Measurements from ENCODE around the gene SORCS2.

The SORCS2 gene

DNA sequence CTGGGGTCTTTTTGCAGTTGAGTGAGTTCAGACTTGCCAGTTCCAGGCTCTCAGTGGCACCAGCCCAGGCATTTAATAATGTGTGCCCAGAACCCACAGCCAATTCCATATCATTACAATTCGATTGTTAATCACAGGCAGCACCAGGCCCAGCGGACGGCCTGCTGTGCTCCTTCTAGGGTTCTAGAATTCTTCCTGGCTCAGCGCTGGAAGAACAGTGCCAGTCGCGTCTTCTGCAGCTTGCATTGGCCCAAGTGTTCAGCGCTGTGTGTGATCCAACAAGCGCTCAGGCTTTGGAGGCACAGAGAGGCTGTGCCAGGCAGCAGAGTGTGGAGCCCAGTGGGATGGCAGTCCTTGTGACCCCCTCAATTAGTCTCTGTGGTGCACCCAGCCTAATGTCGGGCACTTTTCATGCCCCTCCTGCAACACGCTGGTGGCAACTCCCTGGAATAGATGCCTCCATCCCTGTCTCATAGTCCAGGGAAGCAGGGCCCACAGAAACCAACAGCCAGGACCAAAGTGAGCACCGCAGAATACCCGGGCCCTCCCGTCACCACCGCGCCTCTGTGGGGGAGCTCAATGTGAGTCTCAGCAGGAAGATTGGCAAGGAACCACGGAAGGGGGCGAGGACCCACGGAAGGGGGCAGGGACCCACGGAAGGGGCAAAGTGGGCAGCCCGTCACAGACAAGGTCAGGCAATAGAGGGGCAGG, 554.2 kb downstream of the SORCS2 start:
- no peak overlapping the region for H3K4me3 ChIP-seq (ENCODE audit: low read length)
- no peak overlapping the region for H3K9ac ChIP-seq (ENCODE audit: low read depth, low read length)
- no peaks in the 10 kb centered on the region for H3K27me3 ChIP-seq (ENCODE audit: insufficient read depth, low read length)
- H3K27ac ChIP-seq (ENCODE audit: low read length), result no peak overlapping the region
- no peaks in the 10 kb centered on the region for H3K36me3 ChIP-seq (ENCODE audit: insufficient read depth, low read depth, low read length)
- no peaks in the 10 kb centered on the region for H3K4me1 ChIP-seq (ENCODE audit: insufficient read depth, low read length)
- no peaks in the 10 kb centered on the region for H3K9me3 ChIP-seq (ENCODE audit: insufficient read depth, low read depth, low read length)

DNA sequence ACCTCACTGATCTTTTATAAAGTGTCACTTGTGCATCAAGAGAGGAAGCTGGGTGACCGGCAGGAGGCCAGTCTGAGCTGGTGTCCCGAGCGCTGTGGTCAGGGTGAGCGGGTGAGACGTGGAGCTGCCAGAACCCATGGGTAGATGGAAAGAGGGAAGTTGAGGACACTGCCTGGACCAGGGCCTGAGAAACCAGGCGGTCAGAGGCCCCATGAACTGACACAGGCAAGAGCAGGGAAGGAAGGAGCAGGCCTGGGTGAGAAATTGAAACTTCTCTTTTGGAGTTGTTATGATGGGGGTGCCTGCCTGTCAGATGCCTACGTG, 554.7 kb downstream of the SORCS2 start:
- H3K36me3 ChIP-seq (ENCODE audit: insufficient read depth, low read depth, low read length), result no peaks in the 10 kb centered on the region
- H3K27me3 ChIP-seq (ENCODE audit: insufficient read depth, low read length), result no peaks in the 10 kb centered on the region
- H3K9me3 ChIP-seq (ENCODE audit: insufficient read depth, low read depth, low read length), result no peaks in the 10 kb centered on the region
- no peaks in the 10 kb centered on the region for H3K4me1 ChIP-seq (ENCODE audit: insufficient read depth, low read length)
- no peak overlapping the region for H3K27ac ChIP-seq (ENCODE audit: low read length)
- H3K9ac ChIP-seq (ENCODE audit: low read depth, low read length), result no peak overlapping the region
- no peak overlapping the region for H3K4me3 ChIP-seq (ENCODE audit: low read length)

DNA sequence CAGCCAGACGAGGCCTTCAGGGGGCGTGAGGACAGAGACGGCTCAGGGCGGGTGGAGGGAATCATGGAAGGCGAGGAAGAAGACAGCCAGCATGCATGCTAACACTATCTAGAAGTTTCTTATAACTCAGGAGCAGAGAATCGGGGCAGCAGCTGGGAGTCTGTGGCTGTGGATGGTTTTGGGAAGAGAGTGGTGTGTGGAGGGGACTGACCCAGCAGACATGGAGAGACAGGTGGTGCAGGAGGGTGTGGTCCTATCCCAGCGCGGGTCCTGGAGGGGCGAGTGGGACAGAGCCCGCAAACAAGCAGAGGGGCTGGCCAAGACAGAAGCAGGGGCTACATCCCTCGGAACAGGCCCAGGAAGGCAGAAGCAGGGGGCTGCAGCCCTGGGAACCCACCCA, 555.2 kb downstream of the SORCS2 start:
- H3K27me3 ChIP-seq (ENCODE audit: insufficient read depth, low read length), result no peaks in the 10 kb centered on the region
- H3K4me1 ChIP-seq (ENCODE audit: insufficient read depth, low read length), result no peaks in the 10 kb centered on the region
- no peaks in the 10 kb centered on the region for H3K36me3 ChIP-seq (ENCODE audit: insufficient read depth, low read depth, low read length)
- no peaks in the 10 kb centered on the region for H3K9me3 ChIP-seq (ENCODE audit: insufficient read depth, low read depth, low read length)
- H3K9ac ChIP-seq (ENCODE audit: low read depth, low read length), result no peak overlapping the region
- no peak overlapping the region for H3K4me3 ChIP-seq (ENCODE audit: low read length)
- no peak overlapping the region for H3K27ac ChIP-seq (ENCODE audit: low read length)

DNA sequence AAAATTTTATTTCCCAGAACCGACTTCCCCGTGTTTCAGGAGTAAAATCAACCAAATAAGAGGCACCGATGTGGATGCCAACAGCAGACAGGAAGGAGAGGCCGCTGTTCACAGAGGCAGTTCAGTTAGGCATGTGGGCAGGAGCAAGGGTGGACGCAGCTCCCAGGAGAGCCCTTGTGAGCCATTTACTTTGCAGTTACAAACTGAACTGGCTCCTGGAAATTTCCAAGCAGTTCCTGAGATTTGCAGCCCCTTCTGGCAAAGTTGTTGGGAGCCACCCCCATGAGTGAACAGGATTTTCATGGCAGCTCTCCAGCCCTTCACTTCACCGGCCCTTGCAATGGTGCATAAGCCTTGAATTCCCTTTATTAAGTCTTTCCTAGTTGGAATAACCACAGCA, 558.2 kb downstream of the SORCS2 start:
- no peak overlapping the region for H3K4me3 ChIP-seq (ENCODE audit: low read length)
- no peak overlapping the region for H3K27ac ChIP-seq (ENCODE audit: low read length)
- no peaks in the 10 kb centered on the region for H3K36me3 ChIP-seq (ENCODE audit: insufficient read depth, low read depth, low read length)
- H3K4me1 ChIP-seq (ENCODE audit: insufficient read depth, low read length), result no peaks in the 10 kb centered on the region
- H3K9ac ChIP-seq (ENCODE audit: low read depth, low read length), result no peak overlapping the region
- H3K27me3 ChIP-seq (ENCODE audit: insufficient read depth, low read length), result no peaks in the 10 kb centered on the region
- no peaks in the 10 kb centered on the region for H3K9me3 ChIP-seq (ENCODE audit: insufficient read depth, low read depth, low read length)

DNA sequence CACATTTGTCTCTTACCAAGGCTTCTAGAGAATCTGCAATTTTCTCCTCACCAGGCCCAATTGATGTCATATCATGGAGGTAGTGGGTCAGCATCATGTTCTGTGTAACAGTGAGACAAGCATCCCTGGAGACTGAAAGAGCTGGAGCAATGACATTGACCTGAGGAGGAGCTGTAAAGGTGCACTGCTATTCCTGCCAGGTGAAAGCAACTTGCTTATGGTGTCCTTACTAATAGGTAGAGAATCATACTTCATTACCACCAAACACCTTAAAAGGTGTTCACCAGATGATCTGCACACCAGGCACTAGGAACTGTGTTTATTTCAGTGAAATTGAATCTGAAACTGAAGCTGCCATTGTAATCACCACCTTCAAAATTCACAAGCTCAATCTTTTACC, 558.6 kb downstream of the SORCS2 start:
- Histone ChIP-seq H3K27me3 (ENCODE audit: insufficient read depth, low read length) (no peaks in the 10 kb centered on the region), H3K27ac (ENCODE audit: low read length) (no peak overlapping the region), H3K36me3 (ENCODE audit: insufficient read depth, low read depth, low read length) (no peaks in the 10 kb centered on the region), H3K4me1 (ENCODE audit: insufficient read depth, low read length) (no peaks in the 10 kb centered on the region), H3K4me3 (ENCODE audit: low read length) (no peak overlapping the region), H3K9ac (ENCODE audit: low read depth, low read length) (no peak overlapping the region), H3K9me3 (ENCODE audit: insufficient read depth, low read depth, low read length) (no peaks in the 10 kb centered on the region)

DNA sequence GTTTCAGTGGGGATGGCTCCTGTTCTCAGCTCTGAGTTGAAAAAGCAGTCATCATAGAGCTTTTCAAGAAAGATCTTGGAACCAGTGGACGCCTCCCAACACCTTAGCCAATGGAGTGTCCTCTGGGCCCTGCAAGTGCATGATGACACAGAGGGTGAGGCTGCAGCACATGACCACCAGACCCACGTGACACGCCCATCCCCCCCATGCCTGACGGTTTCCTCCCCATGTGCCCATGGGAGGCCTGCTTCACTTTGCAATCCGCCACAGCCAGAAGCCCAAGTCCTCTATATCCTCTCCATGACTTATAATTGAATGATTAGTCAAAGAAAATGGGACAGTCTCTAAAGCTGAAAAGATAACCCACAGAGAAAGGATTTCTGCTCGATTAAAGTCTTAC, 560.3 kb downstream of the SORCS2 start:
- Histone ChIP-seq H3K27me3 (ENCODE audit: insufficient read depth, low read length) (no peaks in the 10 kb centered on the region), H3K4me3 (ENCODE audit: low read length) (no peak overlapping the region), H3K27ac (ENCODE audit: low read length) (no peak overlapping the region)

DNA sequence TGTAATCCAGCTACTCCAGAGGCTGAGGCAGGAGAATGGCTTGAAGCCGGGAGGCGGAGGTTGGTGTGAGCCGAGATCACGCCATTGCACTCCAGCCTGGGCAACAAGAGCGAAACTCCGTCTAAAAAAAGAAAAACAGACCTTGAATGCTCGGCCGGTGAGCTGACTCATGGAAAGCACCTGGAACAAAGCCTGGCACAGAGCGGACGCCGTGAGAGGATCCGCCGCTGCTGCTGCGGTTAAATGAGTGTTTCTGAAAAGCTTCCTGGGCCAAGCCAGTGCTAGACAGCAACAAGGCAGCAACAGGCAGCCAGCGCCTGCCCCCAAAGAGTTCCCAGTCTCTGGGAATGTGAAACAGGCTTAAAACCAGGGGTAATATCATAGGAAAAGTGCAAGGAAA, 560.9 kb downstream of the SORCS2 start:
- no peaks in the 10 kb centered on the region for H3K9me3 ChIP-seq (ENCODE audit: insufficient read depth, low read depth, low read length)
- H3K9ac ChIP-seq (ENCODE audit: low read depth, low read length), result no peak overlapping the region
- H3K36me3 ChIP-seq (ENCODE audit: insufficient read depth, low read depth, low read length), result no peaks in the 10 kb centered on the region
- H3K4me1 ChIP-seq (ENCODE audit: insufficient read depth, low read length), result no peaks in the 10 kb centered on the region
- no peaks in the 10 kb centered on the region for H3K27me3 ChIP-seq (ENCODE audit: insufficient read depth, low read length)
- H3K4me3 ChIP-seq (ENCODE audit: low read length), result no peak overlapping the region
- no peak overlapping the region for H3K27ac ChIP-seq (ENCODE audit: low read length)

More for the DNA sequence above, 560.3 kb downstream of the SORCS2 start:
- H3K9me3 ChIP-seq (ENCODE audit: insufficient read depth, low read depth, low read length), result no peaks in the 10 kb centered on the region
- no peak overlapping the region for H3K9ac ChIP-seq (ENCODE audit: low read depth, low read length)
- no peaks in the 10 kb centered on the region for H3K4me1 ChIP-seq (ENCODE audit: insufficient read depth, low read length)
- H3K36me3 ChIP-seq (ENCODE audit: insufficient read depth, low read depth, low read length), result no peaks in the 10 kb centered on the region

DNA sequence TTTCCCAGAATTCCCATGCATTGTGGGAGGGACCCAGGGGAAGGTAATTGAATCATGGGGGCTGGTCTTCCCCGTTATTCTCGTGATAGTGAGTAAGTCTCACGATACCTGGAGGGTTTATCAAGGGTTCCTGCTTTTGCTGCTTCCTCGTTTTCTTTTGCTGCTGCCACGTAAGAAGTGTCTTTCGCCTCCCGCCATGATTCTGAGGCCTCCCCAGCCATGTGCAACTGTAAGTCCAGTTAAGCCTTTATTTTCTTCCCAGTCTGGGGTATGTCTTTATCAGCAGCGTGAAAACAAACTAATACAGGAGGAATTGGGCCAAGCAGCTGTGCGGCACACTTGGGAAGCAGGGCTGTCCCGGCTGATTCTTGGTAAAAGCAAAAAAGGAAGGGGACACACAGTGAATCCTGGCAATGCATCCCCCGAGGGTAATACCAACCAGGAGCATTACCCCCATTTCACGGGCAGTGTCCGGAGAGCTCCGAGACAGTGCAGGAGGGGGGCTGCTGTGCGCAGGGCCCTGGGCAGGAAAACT, 561.7 kb downstream of the SORCS2 start:
- H3K9ac ChIP-seq (ENCODE audit: low read depth, low read length), result no peak overlapping the region
- H3K27ac ChIP-seq (ENCODE audit: low read length), result no peak overlapping the region

DNA sequence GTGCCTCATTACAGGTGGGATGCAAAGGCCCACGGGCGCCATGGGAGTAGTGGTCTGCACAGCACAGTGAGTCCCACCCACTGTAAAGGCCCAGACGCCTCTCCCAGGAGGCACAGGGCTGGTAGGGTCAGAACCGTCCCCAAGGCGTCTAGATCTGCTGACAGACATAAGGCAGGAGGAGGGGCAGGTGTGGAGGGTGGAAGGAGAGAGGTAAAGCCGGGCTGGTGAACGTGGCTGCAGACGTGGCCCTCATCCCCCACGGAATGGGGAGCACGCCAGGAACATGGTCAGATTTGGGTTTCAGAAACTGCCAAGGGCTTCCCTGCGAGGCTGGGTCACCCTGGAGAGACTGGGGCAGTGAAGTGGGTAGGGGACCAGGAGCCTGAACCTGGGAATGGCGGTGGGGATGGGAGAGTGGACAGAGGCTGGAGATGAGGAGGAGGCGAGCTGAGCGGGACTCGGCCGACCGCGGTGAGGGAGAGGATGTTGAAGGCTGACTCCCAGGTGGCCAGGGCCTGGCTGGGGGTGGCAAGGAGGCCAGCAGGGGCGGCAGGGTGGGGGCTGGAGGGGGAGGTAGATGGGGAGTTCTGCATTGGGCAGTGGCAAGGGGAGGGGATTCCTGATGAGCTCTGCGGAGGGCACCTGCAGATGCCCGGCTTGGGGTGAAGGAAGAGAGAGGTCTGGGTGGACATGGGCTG, 562.4 kb downstream of the SORCS2 start:
- Histone ChIP-seq H3K27me3 (ENCODE audit: insufficient read depth, low read length) (no peaks in the 10 kb centered on the region), H3K4me1 (ENCODE audit: insufficient read depth, low read length) (no peaks in the 10 kb centered on the region), H3K4me3 (ENCODE audit: low read length) (no peak overlapping the region), H3K9ac (ENCODE audit: low read depth, low read length) (no peak overlapping the region), H3K36me3 (ENCODE audit: insufficient read depth, low read depth, low read length) (no peaks in the 10 kb centered on the region), H3K27ac (ENCODE audit: low read length) (no peak overlapping the region), H3K9me3 (ENCODE audit: insufficient read depth, low read depth, low read length) (no peaks in the 10 kb centered on the region)

More for the DNA sequence above, 561.7 kb downstream of the SORCS2 start:
- no peaks in the 10 kb centered on the region for H3K4me1 ChIP-seq (ENCODE audit: insufficient read depth, low read length)
- H3K4me3 ChIP-seq (ENCODE audit: low read length), result no peak overlapping the region
- H3K36me3 ChIP-seq (ENCODE audit: insufficient read depth, low read depth, low read length), result no peaks in the 10 kb centered on the region
- H3K9me3 ChIP-seq (ENCODE audit: insufficient read depth, low read depth, low read length), result no peaks in the 10 kb centered on the region
- no peaks in the 10 kb centered on the region for H3K27me3 ChIP-seq (ENCODE audit: insufficient read depth, low read length)

DNA sequence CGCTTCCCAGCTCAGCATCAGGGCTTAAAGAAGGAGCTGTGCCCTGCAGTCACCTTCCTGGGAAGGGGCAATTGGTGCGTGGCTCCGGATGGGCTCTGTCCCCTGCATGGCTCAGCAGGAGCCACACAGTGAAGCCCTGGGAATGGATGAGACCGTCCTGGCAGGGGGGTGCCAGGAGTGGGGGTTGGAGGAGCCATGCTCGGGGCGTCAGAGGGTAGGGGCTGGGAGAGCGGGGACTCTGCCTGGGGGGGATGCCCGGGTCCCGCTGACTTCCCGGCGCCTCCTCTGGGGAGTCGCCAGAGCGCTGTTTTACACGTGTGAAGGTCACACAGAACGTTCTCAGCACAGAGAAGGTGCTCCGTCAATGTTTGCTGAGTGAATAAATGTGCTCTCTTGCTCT, 563.2 kb downstream of the SORCS2 start:
- no peak overlapping the region for H3K27ac ChIP-seq (ENCODE audit: low read length)
- no peaks in the 10 kb centered on the region for H3K36me3 ChIP-seq (ENCODE audit: insufficient read depth, low read depth, low read length)
- no peaks in the 10 kb centered on the region for H3K9me3 ChIP-seq (ENCODE audit: insufficient read depth, low read depth, low read length)
- no peaks in the 10 kb centered on the region for H3K27me3 ChIP-seq (ENCODE audit: insufficient read depth, low read length)
- no peaks in the 10 kb centered on the region for H3K4me1 ChIP-seq (ENCODE audit: insufficient read depth, low read length)
- no peak overlapping the region for H3K4me3 ChIP-seq (ENCODE audit: low read length)
- H3K9ac ChIP-seq (ENCODE audit: low read depth, low read length), result no peak overlapping the region

DNA sequence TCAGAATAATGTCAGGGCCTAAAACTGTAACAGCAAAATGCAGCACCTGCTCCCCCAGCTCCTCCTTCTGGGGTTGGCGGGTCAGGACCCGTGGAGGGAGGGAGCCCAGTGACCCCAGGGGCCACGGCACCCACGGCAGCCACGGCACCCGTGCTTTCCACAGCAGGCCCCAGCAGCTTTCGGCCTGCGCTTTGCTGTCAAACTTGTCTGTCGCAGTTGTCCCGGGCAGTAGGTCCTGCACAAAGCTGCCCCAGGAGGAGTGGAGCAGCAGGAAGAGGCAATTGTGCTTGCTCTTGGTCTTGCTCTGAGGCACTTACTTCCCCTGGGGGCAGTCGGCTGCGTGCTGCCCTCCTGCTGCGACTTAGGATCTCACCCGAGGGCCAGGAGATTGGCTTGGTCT, 563.7 kb downstream of the SORCS2 start:
- H3K9me3 ChIP-seq (ENCODE audit: insufficient read depth, low read depth, low read length), result no peaks in the 10 kb centered on the region
- H3K36me3 ChIP-seq (ENCODE audit: insufficient read depth, low read depth, low read length), result peaks cover under 1% of the 10 kb centered on the region; the same call in 1 of the 2 replicates
- no peak overlapping the region for H3K27ac ChIP-seq (ENCODE audit: low read length)
- H3K27me3 ChIP-seq (ENCODE audit: insufficient read depth, low read length), result no peaks in the 10 kb centered on the region
- no peaks in the 10 kb centered on the region for H3K4me1 ChIP-seq (ENCODE audit: insufficient read depth, low read length)
- H3K4me3 ChIP-seq (ENCODE audit: low read length), result no peak overlapping the region
- no peak overlapping the region for H3K9ac ChIP-seq (ENCODE audit: low read depth, low read length)

Data from iPS-20b (cell line).